Esophagus muscularis mucosa (tissue), 4 donors: ENCODE data around the gene MYL11. TPM values are rescaled to one million over a fixed set of nuclear protein-coding genes. Genes with fewer than 3 reads are reported as not detected.
A peak's percentile ranks its signal among the peaks of the same experiment; 100 is the strongest.

Experiments used
- DNase-seq: peaks from one replicate; pipeline ENCODE4 v3.0.0-alpha.2; 2017; ENCODE audit errors: extremely low spot score
- H3K27ac ChIP-seq, 4 donors: fragments of 200-600 bp; sonication (generic); replicated peaks in 1 of 4; 1 replicate in 3 of 4; 2 replicates in 1 of 4; pipeline ENCODE4 v1.5.1; 2016 to 2019; ENCODE audit warnings: mild to moderate bottlenecking in 1 of 4
- H3K27me3 ChIP-seq, 4 donors: fragments of 200-600 bp; sonication (generic); one replicate each; pipeline versions ENCODE4 v1.5.1 to v1.6.0; 2016 to 2019
- H3K36me3 ChIP-seq, 4 donors: fragments of 200-600 bp; sonication (generic); one replicate each; pipeline ENCODE4 v1.5.1; 2016 to 2019
- H3K4me1 ChIP-seq, 4 donors: fragments of 200-600 bp; sonication (generic); one replicate each; pipeline ENCODE4 v1.5.1; 2016 to 2019
- H3K4me3 ChIP-seq, 4 donors: fragments of 200-600 bp; sonication (generic); 1 replicate in 2 of 4; 2 replicates in 2 of 4; pipeline ENCODE4 v1.5.1; 2016 to 2019; ENCODE audit warnings: mild to moderate bottlenecking in 4 of 4, moderate library complexity in 1 of 4
- H3K9me3 ChIP-seq, 4 donors: fragments of 200-600 bp; sonication (generic); 1 replicate in 3 of 4; 2 replicates in 1 of 4; pipeline ENCODE4 v1.5.1; 2016 to 2019
- EP300 ChIP-seq: sonication (generic); formaldehyde crosslinking; IDR thresholded peaks from one replicate; pipeline ENCODE4 v1.6.1; 2017; ENCODE audit warnings: antibody characterized with exemption
- POLR2A ChIP-seq: fragments of 450-650 bp; IDR thresholded peaks from one replicate; pipeline ENCODE4 v1.6.1; 2017; ENCODE audit warnings: antibody characterized with exemption, moderate library complexity, mild to moderate bottlenecking, low read depth
- POLR2AphosphoS5 ChIP-seq, 2 donors: sonication (generic); formaldehyde crosslinking; IDR thresholded peaks; one replicate each; pipeline ENCODE4 v1.6.1; 2017; ENCODE audit warnings: antibody characterized with exemption in 2 of 2
- WGBS: methylation state at CpG from one replicate; pipeline ENCODE4 v1.1.5; 2018; 5-methylcytosine and 5-hydroxymethylcytosine counted together
- intact Hi-C: fragments of 100-400 bp; cut with DNase I; formaldehyde crosslinking; loops from one replicate; pipeline ENCODE4 v1.15.1; 2023
- total RNA-seq, 4 donors: library from RNA; depleted of rRNA; stranded (reverse); fragments of >200 nt; gene quantifications; one replicate each; pipeline versions ENCODE4 v1.1.0 to v1.2.1, GENCODE V29; 2016
- TF ChIP-seq, protein P1 (sequence below), 3 experiments: fragments of 200-600 bp in 2 of 3; fragments of 450-650 bp in 1 of 3; sonication (generic) in 2 of 3; IDR thresholded peaks; one replicate each; pipeline ENCODE4 v1.5.1; 2017 to 2019; ENCODE audit warnings: antibody characterized with exemption in 3 of 3, mild to moderate bottlenecking in 2 of 3, moderate library complexity in 1 of 3

The MYL11 gene
- total RNA-seq, 4 donors from 2014 or later: not detected

DNA sequence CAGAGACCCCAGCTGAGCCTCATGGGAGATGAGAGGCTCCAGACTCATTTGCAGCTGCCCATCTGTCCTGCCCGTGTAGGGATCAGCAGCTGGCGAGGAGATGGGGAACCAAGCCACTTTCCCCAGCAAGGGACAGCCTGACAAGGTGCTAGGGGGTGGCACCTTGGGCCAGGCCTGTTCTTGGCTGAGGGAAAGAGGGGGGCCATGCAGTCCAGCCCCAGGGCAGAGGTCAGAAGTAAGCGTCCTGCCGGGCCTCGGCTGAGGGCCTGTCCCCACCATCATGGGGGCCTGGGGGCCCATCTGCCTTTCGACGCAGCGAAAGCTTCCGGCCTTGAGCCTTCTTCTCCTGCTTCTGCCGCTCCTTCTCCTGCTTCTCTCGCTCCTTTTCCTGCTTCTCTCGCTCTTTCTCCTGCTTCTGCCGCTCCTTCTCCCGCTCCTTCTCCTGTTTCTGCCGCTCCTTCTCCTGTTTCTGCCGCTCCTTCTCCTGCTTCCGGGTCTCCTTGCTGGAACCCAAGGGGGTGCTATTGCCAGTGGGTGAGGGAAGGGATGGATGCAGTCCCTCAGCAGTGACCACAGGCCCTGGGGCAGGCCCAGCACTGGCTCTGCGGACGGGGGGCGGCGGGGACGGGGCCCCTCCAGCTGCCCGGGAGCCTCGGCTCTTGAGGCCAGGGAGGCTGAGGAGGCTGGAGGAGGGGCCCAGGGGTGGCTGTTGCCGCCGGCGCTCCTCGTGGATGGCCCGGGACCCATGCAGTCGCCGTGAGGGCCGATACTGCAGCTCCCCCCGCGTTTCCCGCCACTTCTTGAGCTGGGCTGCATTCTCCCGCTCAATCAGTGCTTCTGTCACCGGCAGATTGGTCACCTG, 16.7 kb upstream of the MYL11 start:
- Histone ChIP-seq H3K27me3 (no peaks in the 10 kb centered on the region), H3K36me3 (peaks cover 14 to 73% (median 67%) of the 10 kb centered on the region in 4 donors), H3K4me3 (no peak overlapping the region), H3K27ac (peak overlapping the region in 1 of 4 donors; percentile 99), H3K9me3 (no peaks in the 10 kb centered on the region), H3K4me1 (peaks cover 21 to 38% (median 33%) of the 10 kb centered on the region in 4 donors)
- TF ChIP-seq POLR2A: no peak
- TF ChIP-seq, protein P1, sequence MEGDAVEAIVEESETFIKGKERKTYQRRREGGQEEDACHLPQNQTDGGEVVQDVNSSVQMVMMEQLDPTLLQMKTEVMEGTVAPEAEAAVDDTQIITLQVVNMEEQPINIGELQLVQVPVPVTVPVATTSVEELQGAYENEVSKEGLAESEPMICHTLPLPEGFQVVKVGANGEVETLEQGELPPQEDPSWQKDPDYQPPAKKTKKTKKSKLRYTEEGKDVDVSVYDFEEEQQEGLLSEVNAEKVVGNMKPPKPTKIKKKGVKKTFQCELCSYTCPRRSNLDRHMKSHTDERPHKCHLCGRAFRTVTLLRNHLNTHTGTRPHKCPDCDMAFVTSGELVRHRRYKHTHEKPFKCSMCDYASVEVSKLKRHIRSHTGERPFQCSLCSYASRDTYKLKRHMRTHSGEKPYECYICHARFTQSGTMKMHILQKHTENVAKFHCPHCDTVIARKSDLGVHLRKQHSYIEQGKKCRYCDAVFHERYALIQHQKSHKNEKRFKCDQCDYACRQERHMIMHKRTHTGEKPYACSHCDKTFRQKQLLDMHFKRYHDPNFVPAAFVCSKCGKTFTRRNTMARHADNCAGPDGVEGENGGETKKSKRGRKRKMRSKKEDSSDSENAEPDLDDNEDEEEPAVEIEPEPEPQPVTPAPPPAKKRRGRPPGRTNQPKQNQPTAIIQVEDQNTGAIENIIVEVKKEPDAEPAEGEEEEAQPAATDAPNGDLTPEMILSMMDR (IDR thresholded peaks at IDR 0.05): no peak
- no peak for TF ChIP-seq EP300
- no peak for TF ChIP-seq POLR2AphosphoS5 (IDR thresholded peaks at IDR 0.05)
- intact Hi-C loops: loop anchor here (10.0 kb wide), 1 partner anchor 47 kb away; the partner anchor contains the start of gene ZNF771
- no peak for DNase-seq
- WGBS: 80% methylated on average over 29 of the region's 37 CpGs

DNA sequence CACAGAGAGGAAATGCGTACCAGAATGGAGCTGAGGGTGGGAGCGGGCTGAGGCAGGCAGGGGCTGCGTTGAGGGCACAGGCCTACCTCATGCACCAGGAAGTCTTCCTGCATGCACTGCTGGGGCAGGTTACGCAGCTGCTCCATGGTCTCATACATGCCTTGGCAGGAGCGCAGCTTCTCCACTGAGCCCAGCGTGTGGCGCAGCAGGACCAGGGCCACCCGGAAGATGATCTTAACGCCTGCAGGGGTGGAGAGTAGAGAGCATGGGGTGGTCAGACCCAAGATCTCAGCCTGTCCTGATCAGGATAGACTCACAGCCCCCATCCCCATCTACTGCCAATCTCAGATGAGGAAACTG, 16.0 kb upstream of the MYL11 start:
- Histone ChIP-seq H3K27ac (no peak overlapping the region), H3K27me3 (no peaks in the 10 kb centered on the region), H3K4me1 (peaks cover 16 to 32% (median 27%) of the 10 kb centered on the region in 4 donors), H3K4me3 (no peak overlapping the region), H3K9me3 (no peaks in the 10 kb centered on the region), H3K36me3 (peaks cover 10 to 72% (median 65%) of the 10 kb centered on the region in 4 donors)
- WGBS: 87% methylated on average over 8 of the region's 9 CpGs
- intact Hi-C loops: loop anchor here (10.0 kb wide), 1 partner anchor 46 kb away; the partner anchor contains the start of gene ZNF771
- DNase-seq: no peak
- TF ChIP-seq POLR2AphosphoS5 (IDR thresholded peaks at IDR 0.05) (no peak), POLR2A (no peak), EP300 (no peak)
- TF ChIP-seq, protein P1 (IDR thresholded peaks at IDR 0.05): no peak

DNA sequence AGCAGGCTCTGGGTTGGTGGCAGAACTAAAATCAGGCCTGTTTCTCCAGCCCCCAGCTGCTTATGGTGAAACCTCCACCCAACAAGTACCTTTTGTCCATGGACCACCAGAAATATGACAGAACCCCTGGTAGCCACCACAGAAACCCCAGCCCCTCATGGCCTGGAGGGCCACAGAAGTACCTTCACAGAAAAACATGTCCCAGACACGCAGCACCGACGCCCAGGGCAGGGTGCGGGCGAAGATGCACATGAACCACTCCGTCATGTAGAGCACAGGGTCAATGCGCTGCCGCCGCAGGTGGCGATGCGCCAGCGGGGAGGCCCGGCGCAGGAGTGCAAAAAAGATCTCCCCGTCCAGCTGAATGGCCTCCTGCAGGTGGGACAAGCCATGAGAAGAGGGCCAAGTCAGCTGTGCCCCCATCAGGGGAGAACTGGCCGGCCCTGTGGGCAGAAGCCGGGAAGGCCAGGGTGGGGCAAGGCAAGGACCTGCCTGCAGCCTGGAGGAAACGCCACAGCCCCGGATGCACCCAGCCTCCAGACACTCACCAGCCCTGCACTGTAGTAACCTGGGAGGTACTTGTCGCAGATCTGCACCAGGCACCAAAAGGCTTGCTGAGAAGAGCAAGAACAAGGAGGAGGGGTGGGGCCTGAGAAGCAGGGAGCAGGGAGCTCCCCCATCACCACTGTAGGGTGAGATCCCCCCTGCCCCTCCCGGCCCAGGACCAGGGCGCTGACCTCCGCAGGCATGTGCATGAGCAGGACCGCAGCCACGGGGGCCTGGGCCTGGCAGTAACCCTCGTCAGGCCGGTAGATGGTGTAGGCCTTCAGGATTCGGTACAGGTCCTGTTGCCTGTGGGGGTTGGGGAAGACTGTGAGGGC, 15.4 kb upstream of the MYL11 start:
- 90% methylated on average over 21 of the region's 28 CpGs for WGBS
- Histone ChIP-seq H3K4me3 (no peak overlapping the region), H3K36me3 (peaks cover 13 to 75% (median 65%) of the 10 kb centered on the region in 4 donors), H3K27me3 (no peaks in the 10 kb centered on the region), H3K27ac (no peak overlapping the region), H3K4me1 (peaks cover 10 to 25% (median 20%) of the 10 kb centered on the region in 4 donors), H3K9me3 (no peaks in the 10 kb centered on the region)
- DNase-seq: no peak
- intact Hi-C loops: loop anchor here (10.0 kb wide), 1 partner anchor 46 kb away; the partner anchor contains the start of gene ZNF771
- TF ChIP-seq POLR2AphosphoS5 (IDR thresholded peaks at IDR 0.05) (no peak), POLR2A (no peak)
- TF ChIP-seq, protein P1 (IDR thresholded peaks at IDR 0.05): no peak

DNA sequence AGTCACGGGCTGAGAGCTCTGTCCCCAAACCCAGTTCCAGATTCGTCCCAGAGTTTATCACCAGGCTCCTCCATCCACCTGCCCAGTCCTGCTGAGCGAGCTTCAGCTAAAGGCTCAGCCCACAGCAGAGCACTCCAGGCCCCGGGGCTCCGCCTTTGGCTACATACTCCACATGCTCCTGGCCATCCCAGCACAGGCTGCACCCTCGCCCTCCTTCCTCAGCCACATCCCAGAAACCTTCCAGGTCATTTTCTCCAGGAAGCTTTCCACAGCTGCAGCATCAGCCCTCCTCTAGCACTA, 14.8 kb upstream of the MYL11 start:
- H3K4me3 ChIP-seq: no peak overlapping the region
- no peak overlapping the region for H3K27ac ChIP-seq
- no peak for DNase-seq
- WGBS: 84% methylated on average over 6 of the region's 6 CpGs
- no peaks in the 10 kb centered on the region for H3K9me3 ChIP-seq
- peaks cover 7 to 20% (median 17%) of the 10 kb centered on the region in 4 donors for H3K4me1 ChIP-seq
- H3K27me3 ChIP-seq: no peaks in the 10 kb centered on the region
- intact Hi-C loops: loop anchor here (10.0 kb wide), 1 partner anchor 45 kb away; the partner anchor contains the start of gene ZNF771
- H3K36me3 ChIP-seq: peaks cover 17 to 81% (median 70%) of the 10 kb centered on the region in 4 donors
- TF ChIP-seq, protein P1 (IDR thresholded peaks at IDR 0.05): no peak
- no peak for TF ChIP-seq POLR2AphosphoS5 (IDR thresholded peaks at IDR 0.05)
